HepG2 (cell line): Measurements from ENCODE around the gene GALNT18. TPM values are rescaled to one million over a fixed set of nuclear protein-coding genes. Genes with fewer than 3 reads are reported as not detected.

ENCODE experiments used
- ATAC-seq: fragments of 200-7000 bp; cut with Tn5 transposase; 3 replicates; pipeline ENCODE4 v1.9.1; 2020; ENCODE audit warnings: mild to moderate bottlenecking, moderate library complexity
- BruUV-seq: library from RNA; stranded (reverse); fragments of 400-500 nt; replicated peaks from 2 replicates; lab custom pipeline; 2021; lab: Mats Ljungman, UMichigan
- CTCF ChIA-PET: fragments of 300-600 bp; formaldehyde crosslinking; extraction: SDS; loops from one replicate; lab custom pipeline; 2021; ENCODE audit warnings: low total read pairs, inconsistent platforms, low intra/inter-chr PET ratio; lab: Yijun Ruan, JAX
- POLR2A ChIA-PET: fragments of 350-600 bp; sonication (Branson Sonifier 250); formaldehyde crosslinking; loops from one replicate; lab custom pipeline; 2020; ENCODE audit warnings: antibody characterized with exemption, inconsistent platforms; lab: Yijun Ruan, JAX
- DNase-seq: peaks from one replicate; pipeline ENCODE4 v3.0.0-alpha.2; 2015; ENCODE audit warnings: low spot score
- FAIRE-seq: peaks from 3 replicates; lab custom pipeline; 2011; peaks lifted over from hg19 to GRCh38; lab: Jason Lieb, UNC
- H2AFZ ChIP-seq: one replicate; pipeline ENCODE4 v1.6.1; 2011; ENCODE audit warnings: low read length, inconsistent platforms
- H3K27ac ChIP-seq: fragments of 300-600 bp; 3 replicates; pipeline ENCODE4 v1.8.0; 2011; ENCODE audit warnings: mixed run types, mild to moderate bottlenecking, mixed read lengths, low read length, inconsistent platforms; ENCODE audit not compliant: insufficient read depth; ENCODE audit errors: extremely low read length
- H3K27me3 ChIP-seq, 2 experiments: fragments of 200-600 bp in 1 of 2; 2 replicates in 1 of 2; 3 replicates in 1 of 2; pipeline versions ENCODE4 v1.6.0 to v1.8.0; 2011; ENCODE audit warnings: low read length in 2 of 2, mild to moderate bottlenecking in 2 of 2, moderate library complexity in 2 of 2, inconsistent platforms in 1 of 2; ENCODE audit not compliant: insufficient read depth in 2 of 2, control insufficient read depth in 1 of 2
- H3K36me3 ChIP-seq, 2 experiments: fragments of 200-600 bp in 1 of 2; replicated peaks in 1 of 2; 2 replicates in 1 of 2; 3 replicates in 1 of 2; pipeline versions ENCODE4 v1.5.1 to v1.8.0; 2011; ENCODE audit warnings: low read length in 2 of 2, inconsistent platforms in 1 of 2; ENCODE audit not compliant: insufficient read depth in 2 of 2, control insufficient read depth in 1 of 2
- H3K4me1 ChIP-seq: 2 replicates; pipeline ENCODE4 v1.5.1; 2012; ENCODE audit warnings: low read length, inconsistent platforms; ENCODE audit not compliant: insufficient read depth
- H3K4me2 ChIP-seq: 2 replicates; pipeline ENCODE4 v1.6.0; 2011; ENCODE audit warnings: low read depth, low read length, inconsistent platforms
- H3K4me3 ChIP-seq, 3 experiments: fragments of 200-600 bp in 1 of 3; sonication (generic), shearing (Covaris generic) in 1 of 3; replicated peaks in 1 of 3; 2 replicates each; pipeline ENCODE4 v1.5.1; 2011 to 2016; ENCODE audit warnings: low read length in 3 of 3, inconsistent platforms in 2 of 3, low read depth in 2 of 3, mild to moderate bottlenecking in 2 of 3, control low read depth in 1 of 3, mixed read lengths in 1 of 3; ENCODE audit not compliant: insufficient read depth in 1 of 3
- H3K79me2 ChIP-seq: one replicate; pipeline ENCODE4 v1.6.1; 2011; ENCODE audit warnings: low read length, inconsistent platforms; ENCODE audit not compliant: insufficient read depth
- H3K9ac ChIP-seq: 2 replicates; pipeline ENCODE4 v1.6.0; 2011; ENCODE audit warnings: mild to moderate bottlenecking, low read depth, low read length, inconsistent platforms; ENCODE audit not compliant: insufficient read depth
- H3K9me3 ChIP-seq: 2 replicates; pipeline ENCODE4 v1.5.1; 2012; ENCODE audit warnings: mild to moderate bottlenecking, low read length
- H4K20me1 ChIP-seq: 2 replicates; pipeline ENCODE4 v1.6.0; 2011; ENCODE audit warnings: inconsistent platforms, mild to moderate bottlenecking, low read length, moderate library complexity; ENCODE audit not compliant: insufficient read depth
- ETV5 ChIP-seq: IDR thresholded peaks from 2 replicates; pipeline ENCODE4 v1.6.1; 2018; ENCODE audit warnings: missing biosample characterization, missing genetic modification reagents, inconsistent platforms, borderline replicate concordance
- WGBS: methylation state at CpG from one replicate; pipeline ENCODE4 v1.1.6; 2017; ENCODE audit warnings: low lambda C conversion rate; 5-methylcytosine and 5-hydroxymethylcytosine counted together
- in situ Hi-C: cut with HindIII; loops from 2 replicates; pipeline ENCODE4 v1.10.0; 2017; ENCODE audit warnings: low pct_unique_long_range_greater_than_20kb; ENCODE audit not compliant: extremely low pct_ligation_motif_present
- intact Hi-C: fragments of 100-400 bp; cut with micrococcal nuclease; formaldehyde crosslinking; loops from one replicate; pipeline ENCODE4 v1.10.0; 2022; ENCODE audit not compliant: unreplicated experiment
- polyA plus RNA-seq, 8 experiments: library from polyadenylated mRNA; depleted of rRNA in 3 of 8; stranded (reverse) in 7 of 8; unstranded in 1 of 8; fragments of >200 nt; fragmentation: Illumina TruSeq in 4 of 8; extraction: Trizol in 4 of 8; gene quantifications; 2 replicates each; pipeline versions ENCODE4 v1.2.1 to v1.2.3, GENCODE V29; 2011 to 2016; ENCODE audit warnings: low read depth in 4 of 8, missing spikeins in 1 of 8, mixed read lengths in 1 of 8; ENCODE audit not compliant: insufficient read depth in 1 of 8
- total RNA-seq, 5 experiments: library from RNA; depleted of rRNA; stranded (reverse); fragments of >200 nt; fragmentation: Illumina TruSeq; extraction: Trizol; gene quantifications; 2 replicates each; pipeline ENCODE4 v1.2.3, GENCODE V29; 2016; ENCODE audit warnings: low read depth in 1 of 5
- TF ChIP-seq, protein P1 (sequence below): sonication (generic); formaldehyde crosslinking; IDR thresholded peaks from 2 replicates; pipeline ENCODE4 v1.4.0; 2020; ENCODE audit warnings: missing genetic modification reagents

Gene GALNT18
- total and polyA plus RNA-seq, 2 of the 13 experiments (the other 11 are each of a cell fraction or from before 2014, with no cell fraction given), result 0.11 TPM; not detected in 1

DNA sequence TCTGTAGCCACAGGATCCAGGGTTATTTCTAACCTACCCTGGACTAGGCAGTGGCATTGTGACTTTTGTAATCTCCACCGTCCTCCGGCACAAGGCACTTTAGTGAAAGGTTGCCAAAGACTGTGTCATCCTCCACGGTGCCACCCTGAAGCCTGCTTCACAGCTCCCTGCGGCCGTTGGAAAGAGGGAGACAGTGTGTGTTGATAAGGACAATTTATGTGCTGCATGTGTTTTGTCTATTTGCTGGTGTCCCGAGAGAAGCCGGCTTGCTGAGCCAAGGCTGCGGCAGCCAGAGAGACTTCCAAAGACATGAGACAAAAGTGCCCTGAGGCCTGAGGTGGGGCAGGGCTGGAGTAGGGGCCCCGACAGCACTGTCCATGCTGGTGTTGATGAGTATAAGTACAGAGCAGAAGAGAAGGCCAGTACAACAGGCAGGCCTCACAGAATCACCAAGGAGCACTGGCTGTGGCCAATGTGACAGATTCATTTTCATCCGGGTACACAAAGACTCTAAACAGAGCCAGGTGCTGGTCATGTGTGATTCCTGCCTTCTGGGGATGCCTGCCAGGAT, 40.9 kb downstream of the GALNT18 start:
- intact Hi-C loops, result no loop called here
- in situ Hi-C loops, result no loop called here
- Histone ChIP-seq H3K4me2 (no peak overlapping the region), H2AFZ (no peak overlapping the region), H3K4me1 (no peaks in the 10 kb centered on the region), H3K9ac (no peak overlapping the region), H3K4me3 (no peak overlapping the region), H3K27me3 (peaks cover 4 to 22% of the 10 kb centered on the region in 2 experiments; a peak in 4 of 5 replicates), H3K27ac (no peak overlapping the region), H4K20me1 (no peaks in the 10 kb centered on the region), H3K9me3 (no peaks in the 10 kb centered on the region), H3K79me2 (no peaks in the 10 kb centered on the region), H3K36me3 (no peaks in the 10 kb centered on the region)
- no peak for FAIRE-seq
- POLR2A ChIA-PET, result no interaction called here
- ATAC-seq, result no peak
- CTCF ChIA-PET, result no interaction called here
- DNase-seq, result no peak
- WGBS, result 79% methylated on average over 8 of the region's 10 CpGs
- BruUV-seq, result no TSS peak
- TF ChIP-seq ETV5 (CRISPR knock-in tag), result no peak
- TF ChIP-seq, protein P1, sequence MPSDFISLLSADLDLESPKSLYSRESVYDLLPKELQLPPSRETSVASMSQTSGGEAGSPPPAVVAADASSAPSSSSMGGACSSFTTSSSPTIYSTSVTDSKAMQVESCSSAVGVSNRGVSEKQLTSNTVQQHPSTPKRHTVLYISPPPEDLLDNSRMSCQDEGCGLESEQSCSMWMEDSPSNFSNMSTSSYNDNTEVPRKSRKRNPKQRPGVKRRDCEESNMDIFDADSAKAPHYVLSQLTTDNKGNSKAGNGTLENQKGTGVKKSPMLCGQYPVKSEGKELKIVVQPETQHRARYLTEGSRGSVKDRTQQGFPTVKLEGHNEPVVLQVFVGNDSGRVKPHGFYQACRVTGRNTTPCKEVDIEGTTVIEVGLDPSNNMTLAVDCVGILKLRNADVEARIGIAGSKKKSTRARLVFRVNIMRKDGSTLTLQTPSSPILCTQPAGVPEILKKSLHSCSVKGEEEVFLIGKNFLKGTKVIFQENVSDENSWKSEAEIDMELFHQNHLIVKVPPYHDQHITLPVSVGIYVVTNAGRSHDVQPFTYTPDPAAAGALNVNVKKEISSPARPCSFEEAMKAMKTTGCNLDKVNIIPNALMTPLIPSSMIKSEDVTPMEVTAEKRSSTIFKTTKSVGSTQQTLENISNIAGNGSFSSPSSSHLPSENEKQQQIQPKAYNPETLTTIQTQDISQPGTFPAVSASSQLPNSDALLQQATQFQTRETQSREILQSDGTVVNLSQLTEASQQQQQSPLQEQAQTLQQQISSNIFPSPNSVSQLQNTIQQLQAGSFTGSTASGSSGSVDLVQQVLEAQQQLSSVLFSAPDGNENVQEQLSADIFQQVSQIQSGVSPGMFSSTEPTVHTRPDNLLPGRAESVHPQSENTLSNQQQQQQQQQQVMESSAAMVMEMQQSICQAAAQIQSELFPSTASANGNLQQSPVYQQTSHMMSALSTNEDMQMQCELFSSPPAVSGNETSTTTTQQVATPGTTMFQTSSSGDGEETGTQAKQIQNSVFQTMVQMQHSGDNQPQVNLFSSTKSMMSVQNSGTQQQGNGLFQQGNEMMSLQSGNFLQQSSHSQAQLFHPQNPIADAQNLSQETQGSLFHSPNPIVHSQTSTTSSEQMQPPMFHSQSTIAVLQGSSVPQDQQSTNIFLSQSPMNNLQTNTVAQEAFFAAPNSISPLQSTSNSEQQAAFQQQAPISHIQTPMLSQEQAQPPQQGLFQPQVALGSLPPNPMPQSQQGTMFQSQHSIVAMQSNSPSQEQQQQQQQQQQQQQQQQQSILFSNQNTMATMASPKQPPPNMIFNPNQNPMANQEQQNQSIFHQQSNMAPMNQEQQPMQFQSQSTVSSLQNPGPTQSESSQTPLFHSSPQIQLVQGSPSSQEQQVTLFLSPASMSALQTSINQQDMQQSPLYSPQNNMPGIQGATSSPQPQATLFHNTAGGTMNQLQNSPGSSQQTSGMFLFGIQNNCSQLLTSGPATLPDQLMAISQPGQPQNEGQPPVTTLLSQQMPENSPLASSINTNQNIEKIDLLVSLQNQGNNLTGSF (CRISPR knock-in tag), result no peak
